Activated naive CD8-positive, alpha-beta T cell treated with anti-CD3 and anti-CD28 coated beads, Interleukin-2, amount 50 U/mL, for 16 hours (primary cell): Measurements from ENCODE around the gene TFCP2L1.
"Not testable (repeated sequence)": the region's sequence is repeated elsewhere in the genome, so short reads cannot be mapped to it uniquely, and the experiment has no call there.

Source experiments
- DNase-seq: peaks from one replicate; pipeline ENCODE4 v3.0.0-alpha.2; 2020; ENCODE audit warnings: low read depth, low spot score

Gene TFCP2L1, protein sequence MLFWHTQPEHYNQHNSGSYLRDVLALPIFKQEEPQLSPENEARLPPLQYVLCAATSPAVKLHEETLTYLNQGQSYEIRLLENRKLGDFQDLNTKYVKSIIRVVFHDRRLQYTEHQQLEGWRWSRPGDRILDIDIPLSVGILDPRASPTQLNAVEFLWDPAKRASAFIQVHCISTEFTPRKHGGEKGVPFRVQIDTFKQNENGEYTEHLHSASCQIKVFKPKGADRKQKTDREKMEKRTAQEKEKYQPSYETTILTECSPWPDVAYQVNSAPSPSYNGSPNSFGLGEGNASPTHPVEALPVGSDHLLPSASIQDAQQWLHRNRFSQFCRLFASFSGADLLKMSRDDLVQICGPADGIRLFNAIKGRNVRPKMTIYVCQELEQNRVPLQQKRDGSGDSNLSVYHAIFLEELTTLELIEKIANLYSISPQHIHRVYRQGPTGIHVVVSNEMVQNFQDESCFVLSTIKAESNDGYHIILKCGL

DNA sequence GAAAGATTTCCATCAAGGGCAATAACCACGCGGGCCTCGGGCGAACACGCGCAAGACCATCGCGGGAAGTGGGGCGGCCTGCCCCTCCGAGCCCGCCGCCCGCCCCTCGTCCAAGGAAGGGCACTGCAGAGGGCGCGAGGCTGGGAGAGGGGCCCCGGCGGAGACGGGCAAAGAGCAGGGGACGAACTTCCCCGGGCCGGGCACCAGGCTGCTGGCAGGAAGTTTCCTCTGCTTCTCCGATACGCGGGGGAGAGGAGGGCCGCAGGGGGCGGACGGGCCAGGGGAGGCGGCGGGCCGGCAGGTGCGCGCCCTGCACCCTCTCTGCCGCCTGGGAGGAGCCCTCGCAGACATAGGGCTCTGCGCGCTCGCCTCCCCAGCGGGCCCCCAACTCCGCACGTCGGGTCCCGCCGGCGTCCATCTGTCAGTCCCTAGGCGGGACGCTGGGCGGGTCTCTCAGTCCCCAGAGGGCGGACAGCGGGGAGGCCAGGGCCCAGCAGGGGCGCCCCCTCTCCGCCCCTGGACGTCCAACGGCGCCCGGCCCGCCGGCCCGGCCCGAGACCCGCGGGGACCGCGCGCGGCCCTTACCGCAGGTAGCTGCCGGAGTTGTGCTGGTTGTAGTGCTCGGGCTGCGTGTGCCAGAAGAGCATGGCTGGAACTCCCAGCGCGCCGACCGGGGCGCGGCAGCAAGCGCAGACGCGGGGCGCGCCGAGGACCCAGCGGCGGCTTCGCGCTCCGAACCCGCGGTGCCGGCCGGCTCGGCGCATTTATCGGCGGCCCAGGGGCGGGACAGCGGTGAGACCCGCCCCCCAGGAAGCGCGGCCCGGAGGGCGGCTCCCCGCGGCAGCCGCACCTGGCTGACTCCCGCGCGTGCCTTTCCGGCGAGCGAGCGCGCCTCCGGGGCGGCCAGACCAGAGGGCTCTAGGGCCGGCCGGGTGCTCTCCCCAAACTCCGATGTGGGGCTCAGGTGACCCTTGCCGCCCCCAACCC, at the start of gene TFCP2L1:
Gene TFCP2L1, minus strand, starts transcription at position 740 of the 987 bp plus-strand sequence. Its CDS starts 93 bp downstream, at position 647.
- DNase-seq: no peak

DNA sequence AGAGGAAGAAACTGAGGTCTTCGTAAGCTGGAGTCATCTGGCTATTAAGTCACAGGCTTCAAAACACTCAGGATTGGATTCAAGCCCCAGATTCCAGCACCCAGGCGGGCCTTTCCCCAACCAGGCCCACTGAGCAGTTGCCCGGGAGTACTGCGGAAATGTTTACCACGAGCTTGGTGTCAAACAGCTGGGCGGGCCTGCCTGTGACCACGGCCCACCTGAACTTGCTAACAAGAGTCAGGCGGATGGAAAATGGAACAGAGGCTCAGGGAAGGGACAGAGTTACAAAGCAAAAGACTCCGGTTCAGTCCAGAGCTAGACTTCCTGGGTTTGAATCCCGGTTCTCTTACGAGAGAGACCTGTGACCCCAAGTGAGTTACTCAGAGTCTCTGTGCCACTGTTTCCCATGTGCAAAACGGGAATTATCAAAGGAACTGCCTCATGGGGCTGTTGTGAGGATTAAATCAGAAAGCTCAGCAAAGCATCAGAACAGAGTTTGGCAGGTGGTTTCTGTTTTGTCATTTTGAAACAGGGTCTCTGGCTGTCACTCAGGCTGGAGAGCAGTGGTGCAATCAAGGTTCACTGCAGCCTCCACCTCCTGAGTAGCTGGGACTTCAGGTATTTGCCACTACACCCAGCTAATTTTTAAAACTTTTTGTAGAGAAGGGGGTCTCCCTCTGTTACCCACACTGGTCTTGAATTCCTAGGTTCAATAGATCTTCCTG, 49.0 kb upstream of the TFCP2L1 start:
- no peak for DNase-seq

DNA sequence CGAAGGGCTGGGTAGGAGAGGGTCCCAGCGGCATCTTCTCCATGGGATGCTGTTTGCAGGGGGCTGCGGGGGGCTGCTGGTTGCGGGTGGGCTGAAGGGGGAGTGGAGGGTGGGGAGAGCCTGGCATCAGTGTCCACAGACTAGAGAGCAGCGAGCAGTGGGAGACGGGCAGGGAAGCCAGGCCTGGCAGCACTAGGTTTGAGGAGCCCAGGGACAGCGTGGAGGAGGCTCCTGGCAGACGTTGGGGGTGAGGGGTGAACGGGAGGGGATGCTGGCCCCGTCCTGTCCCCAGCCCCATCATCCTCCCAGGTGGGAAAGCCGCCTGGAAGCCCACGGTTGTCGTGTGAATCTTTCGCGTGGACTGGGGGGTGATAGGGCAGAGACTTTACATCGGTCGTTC, 48.2 kb upstream of the TFCP2L1 start:
- DNase-seq: no peak

DNA sequence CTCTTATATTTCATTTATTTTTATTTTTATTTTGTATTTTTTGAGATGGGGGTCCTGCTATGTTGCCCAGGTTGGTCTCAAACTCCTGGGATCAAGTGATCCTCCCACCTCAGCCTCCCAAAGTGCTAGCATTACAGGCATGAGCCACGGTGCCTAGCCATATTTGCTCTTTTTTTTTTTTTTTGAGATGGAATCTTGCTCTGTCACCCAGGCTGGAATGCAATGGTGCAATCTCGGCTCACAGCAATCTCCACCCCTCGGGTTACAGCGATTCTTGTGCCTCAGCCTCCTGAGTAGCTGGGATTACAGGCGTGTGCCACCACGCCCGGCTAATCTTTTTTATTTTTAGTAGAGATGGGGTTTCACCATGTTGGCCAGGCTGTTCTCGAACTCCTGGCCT, 46.3 kb upstream of the TFCP2L1 start:
- not testable (repeated sequence) for DNase-seq

DNA sequence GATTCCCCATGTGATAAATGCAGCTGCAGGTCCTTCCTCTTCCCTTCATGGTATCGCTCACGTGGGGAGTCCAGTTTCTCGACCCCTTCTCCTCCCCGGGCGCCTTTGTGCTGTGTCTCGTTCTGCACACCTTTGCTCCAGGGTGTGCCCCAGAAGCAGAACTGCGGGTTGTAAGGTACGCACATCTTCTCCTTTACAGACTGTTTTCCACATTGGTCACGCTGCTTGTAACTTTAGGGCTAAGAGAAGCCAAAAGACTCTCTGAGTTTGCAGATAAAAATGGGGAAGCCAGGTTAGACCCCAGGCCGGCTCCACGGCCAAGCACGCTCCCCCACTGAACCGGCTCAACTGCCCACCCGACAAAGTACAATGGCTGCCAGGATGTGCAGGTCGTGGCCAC, 45.9 kb upstream of the TFCP2L1 start:
- DNase-seq: no peak

DNA sequence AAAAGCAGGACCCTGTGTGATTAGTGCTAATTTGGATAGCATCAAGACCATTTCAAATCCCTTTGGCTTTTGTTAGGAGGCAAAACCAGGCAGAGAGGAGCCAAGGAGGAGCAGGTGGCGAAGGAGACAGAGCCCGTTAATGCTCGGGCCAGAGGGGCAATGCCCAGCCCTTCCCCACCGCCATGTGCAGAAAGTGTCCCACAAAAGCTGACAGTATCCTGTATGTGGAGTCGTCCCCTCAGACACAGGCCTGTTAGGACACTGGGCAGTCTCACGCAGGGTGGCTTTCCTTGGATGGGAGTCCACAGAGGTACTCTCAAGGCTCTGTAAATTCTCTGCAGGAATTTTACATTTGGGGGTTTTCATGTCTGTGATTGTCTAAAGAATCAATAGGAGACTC, 44.8 kb upstream of the TFCP2L1 start:
- no peak for DNase-seq

DNA sequence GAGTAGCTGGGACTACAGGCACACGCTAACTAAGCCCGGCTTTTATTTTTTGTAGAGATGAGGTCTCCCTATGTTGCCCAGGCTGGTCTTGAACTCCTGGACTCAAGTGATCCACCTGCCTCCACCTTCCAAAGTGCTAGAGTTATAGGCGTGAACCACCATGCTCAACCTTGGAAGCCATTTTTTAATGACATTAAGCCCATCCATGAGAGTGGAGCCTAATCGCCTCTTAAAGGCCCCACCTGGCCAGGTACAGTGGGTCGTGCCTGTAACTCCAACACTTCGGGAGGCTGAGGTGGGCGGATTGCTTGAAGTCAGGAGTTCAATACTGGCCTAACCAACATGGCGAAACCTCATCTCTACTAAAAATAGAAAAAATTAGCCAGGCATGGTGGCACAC, 41.6 kb upstream of the TFCP2L1 start:
- no peak for DNase-seq

DNA sequence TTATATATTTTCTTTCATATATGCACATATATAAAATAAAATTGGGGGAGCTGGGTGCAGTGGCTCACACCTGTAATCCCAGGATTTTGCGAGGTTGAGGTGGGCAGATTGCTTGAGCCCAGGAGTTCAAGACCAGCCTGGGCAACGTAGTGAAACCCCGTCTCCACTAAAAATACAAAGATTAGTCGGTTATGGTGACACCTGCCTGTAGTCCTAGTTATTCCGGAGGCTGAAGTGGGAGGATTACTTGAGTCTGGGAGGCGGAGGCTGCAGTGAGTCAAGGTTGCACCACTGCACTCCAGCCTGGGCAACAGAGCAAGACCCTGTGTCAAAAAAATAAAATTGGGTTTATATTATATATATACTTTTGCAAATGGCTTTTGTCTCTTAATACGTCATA, 39.6 kb upstream of the TFCP2L1 start:
- DNase-seq: no peak

DNA sequence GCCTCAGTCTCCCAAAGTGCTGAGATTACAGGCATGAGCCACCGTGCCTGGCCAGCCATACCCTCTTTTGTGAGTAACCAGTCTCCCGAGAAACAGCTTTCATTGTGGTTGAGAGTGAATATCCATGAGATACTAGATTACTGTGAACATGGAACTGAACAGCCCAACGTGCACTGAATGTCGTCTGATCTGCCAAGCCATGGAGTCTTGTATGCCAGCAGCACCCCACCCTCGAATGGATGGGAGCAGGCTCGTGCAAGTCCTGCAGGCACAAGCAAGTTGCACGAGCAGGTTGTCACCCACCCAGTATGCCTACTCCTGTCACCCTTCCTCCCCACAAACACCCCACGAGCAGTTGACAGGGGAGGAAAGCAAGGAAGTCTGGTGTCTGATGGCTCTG, 36.5 kb upstream of the TFCP2L1 start:
- no peak for DNase-seq

DNA sequence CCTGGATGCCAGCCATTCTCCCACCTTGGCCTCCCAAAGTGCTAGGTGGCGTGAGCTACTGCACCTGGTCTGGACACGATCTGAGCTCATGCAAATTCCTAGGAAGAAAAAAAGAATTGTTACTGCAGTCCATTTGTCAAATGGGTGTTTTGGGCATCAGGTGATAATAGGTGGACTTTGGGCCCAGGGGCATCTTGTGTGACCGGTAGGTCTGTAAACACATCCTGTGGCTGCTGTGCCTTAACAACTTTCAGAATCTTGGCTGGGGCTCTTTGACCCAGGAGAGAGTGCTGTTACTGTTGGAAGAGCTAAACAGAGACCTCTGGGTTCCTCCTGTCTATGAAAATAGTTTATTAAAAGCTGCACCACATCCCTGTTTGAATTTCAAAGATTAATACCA, 34.9 kb upstream of the TFCP2L1 start:
- DNase-seq: no peak

DNA sequence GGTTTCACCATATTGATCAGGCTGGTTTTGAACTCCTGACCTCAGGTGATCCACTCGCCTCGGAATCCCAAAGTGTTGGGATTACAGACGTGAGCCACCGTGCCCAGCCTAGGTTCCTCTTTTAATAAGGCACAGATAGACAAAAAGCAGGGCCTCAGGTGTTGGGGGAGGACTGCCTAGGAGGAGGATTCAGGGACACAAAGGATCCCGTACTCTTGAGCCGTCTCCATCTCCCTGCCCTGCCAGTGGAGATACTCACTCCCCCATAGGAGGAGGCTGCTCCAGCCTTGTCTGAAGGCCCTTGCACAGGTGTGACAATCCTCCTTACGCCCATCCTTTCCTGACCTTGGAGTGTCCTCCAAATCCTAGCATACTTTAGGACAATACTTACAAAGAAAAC, 32.0 kb upstream of the TFCP2L1 start:
- no peak for DNase-seq

DNA sequence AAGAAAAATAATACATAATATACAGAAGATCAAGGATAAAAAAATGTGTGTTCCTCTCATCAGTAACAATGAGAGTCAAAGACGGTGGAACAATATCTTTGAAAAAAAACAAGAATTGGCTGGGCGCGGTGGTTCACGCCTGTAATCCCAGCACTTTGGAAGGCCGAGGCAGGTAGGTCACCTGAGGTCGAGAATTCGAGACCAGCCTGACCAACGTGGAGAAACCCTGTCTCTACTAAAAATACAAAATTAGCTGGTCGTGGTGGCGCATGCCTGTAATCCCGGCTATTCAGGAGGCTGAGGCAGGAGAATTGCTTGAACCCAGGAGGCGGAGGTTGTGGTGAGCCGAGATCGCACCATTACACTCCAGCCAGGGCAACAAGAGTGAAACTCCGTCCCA, 28.7 kb upstream of the TFCP2L1 start:
- not testable (repeated sequence) for DNase-seq

DNA sequence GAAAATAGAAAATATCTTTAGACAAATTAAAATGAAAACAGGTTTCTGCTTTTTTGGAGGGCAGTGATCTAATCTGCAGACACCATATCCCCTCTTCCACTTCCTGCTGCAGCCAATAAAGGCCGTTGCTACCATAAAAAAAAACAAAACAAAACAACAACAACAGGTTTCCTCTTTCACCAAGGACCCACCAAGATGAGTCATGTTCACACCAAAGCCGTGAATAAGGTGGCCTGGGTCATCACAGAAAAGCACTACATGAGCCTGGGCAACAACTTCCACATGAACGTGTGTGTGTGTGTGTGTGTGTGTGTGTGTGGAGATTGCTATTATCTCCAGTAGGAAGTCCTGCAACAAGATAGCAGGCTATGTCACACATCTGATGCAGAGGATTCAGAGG, 24.8 kb upstream of the TFCP2L1 start:
- DNase-seq: no peak

DNA sequence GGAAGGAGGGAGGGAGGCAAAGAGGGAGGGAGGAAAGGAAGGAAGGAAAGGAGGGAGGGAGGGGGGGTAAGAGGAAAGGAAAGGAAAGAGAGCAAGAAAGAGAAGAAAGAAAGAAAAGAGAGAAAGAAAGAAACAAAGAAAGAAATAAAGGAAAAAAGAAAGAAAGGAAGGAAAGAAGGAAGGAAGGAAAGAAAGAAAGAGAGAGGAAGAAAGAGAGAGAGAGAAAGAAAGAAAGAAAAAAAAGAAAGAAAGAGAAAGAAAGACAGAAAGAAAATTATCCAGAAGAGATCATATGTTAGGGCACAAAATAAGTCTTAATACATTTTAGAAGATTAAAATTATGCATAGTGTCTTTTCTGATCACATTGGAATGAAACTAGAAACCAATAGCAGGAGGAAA, 24.3 kb upstream of the TFCP2L1 start:
- DNase-seq: no peak

DNA sequence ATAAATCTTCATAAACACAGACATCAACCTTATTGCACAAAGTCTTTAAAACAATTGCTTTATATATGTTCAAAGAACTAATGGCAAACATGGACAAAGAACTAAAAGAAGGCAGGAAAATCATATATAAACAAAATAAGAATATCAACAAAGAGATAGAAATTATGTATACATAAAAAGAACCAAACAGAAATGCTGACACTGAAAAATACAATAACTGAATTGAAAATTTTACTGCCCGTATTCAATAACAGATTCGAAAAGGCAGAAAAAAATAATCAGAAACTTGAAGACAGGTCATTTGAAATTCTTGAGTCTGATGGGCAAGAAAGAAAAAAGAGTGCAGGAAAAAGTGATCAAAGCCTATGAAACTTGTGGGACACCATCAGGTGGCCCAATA, 22.0 kb upstream of the TFCP2L1 start:
- DNase-seq: no peak

DNA sequence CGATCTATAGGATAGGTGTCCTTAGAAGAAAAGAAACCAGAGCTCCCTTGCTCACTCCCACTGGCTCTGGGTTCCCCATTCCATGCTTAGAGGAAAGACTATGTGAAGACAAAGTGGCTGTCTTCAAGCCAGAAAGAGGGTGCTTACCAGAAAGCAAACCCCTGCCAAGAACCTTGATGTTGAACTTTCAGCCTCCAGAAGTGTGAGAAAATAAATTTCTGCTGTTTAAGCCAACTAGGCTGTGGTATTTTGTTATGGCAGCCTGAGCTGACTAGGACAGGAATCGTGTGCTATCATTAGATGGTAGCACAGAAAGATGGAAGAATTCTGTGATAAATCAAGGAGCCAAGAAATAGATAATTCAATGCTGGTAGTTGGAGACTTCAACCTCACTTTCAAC, 19.9 kb upstream of the TFCP2L1 start:
- DNase-seq: no peak

DNA sequence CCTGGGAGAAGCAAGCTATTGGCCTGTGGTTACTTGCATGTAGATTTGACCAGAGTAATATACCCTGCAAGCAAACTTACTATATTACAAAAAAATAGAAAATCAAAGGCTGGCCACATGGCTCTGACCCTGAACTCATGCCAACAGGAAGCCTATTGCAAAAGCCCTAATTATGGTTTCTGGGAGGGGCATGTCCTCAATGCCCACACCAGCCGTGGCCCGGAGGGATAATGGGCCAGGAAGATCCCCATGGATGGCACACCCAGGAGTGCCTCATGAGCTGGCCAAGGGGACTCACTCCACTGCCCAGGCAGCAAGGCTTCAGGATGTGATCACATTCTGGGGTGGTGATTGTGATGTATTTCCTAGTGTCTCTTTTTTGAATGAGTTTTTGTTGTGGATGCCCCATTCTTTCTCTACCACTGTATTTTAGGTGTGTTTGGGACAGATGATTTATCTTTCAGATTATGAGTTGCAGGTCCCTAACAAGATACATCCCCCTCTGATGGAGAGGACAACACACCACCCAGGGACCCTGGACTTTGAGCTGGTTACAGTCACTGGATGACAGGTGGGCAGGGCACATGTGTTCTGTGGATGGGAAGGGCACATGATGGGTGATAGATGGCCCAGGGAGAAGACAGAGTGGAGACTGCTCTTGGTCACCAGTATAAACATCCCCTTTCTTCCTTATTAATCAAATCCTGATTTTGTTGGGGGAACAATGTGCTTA, 18.7 kb upstream of the TFCP2L1 start:
- DNase-seq: no peak

DNA sequence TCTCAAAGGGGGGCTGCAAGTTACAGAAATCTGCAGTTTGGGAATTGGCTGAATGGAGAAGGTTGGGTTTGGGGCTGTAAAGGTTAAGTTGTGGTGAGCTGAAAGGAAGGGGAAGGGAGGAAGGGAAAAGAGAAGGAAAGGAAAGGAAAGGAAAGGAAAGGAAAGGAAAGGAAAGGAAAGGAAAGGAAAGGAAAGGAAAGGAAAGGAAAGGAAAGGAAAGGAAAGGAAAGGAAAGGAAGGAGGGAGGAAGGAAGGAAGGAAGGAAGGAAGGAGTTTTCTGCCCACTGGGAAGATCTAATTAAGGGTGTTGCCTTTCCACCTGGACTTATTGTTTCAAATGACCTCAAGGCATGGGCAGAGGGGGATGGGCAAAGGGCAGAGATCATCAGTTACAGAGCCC, 16.2 kb upstream of the TFCP2L1 start:
- not testable (repeated sequence) for DNase-seq

DNA sequence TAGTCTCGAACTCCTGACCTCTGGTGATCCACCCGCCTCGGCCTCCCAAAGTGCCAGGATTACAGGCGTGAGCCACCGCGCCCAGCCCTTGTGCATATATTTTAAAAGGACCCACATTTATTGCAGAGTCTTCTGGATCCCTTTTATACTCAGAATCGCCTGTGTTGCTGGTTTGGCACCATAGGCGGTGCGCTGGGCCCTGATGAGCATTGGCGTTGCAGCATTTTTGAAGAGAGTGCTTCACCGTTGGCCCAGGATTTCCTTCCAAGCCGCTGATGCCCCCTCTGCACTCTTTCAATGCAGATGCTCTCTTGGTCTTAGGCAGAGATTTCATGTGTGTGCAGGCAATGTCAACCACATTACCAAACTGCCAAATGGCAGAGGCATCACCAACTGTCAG, 13.5 kb upstream of the TFCP2L1 start:
- no peak for DNase-seq

DNA sequence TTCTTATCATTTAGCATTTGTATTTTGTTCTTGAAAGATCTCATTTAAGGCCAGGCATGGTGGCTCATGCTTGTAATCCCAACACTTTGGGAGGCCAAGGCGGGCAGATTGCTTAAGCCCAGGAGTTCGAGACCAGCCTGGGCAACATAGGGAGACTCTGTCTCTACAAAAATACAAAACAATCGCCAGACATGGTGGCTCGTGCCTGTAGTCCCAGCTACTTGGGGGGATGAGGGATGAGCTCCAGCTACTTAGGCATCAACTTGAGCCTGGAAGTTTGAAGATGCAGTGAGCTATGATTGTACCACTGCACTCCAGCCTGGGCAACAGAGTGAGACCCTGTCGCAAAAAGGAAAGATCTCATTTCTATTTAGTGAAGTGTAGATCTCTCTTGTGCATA, 12.9 kb upstream of the TFCP2L1 start:
- not testable (repeated sequence) for DNase-seq

DNA sequence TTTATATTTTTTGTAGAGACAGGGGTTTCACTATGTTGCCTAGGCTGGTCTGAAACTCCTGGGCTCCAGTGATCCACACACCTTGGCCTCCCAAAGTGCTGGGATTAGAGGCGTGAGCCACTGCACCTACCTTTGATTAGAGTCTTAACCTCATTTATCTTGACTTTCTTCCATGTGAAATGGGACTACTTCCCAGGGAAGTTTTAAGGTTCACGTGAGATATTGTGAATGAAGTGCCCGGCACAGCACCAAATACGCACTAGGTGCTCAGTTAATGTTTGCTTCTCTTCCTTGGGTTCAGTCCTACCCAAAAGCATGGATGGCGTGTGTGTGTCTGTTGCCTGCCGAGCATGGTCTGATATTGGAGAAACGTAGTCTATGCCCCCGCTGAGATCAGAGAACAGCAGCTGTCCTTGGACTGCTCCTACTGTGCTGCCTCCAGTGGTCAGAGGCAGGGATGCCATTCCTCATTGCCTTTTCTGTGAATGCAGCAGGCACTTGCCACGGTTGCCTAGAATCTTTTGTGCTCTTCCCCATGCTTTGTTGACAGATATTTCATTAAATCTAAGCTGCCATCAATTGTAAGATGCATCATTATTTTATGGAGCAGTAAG, 12.3 kb upstream of the TFCP2L1 start:
- DNase-seq: no peak
